Lower leg skin (tissue), 3 donors: ENCODE results near the gene CLMP.

Experiments used
- POLR2A ChIP-seq, 2 donors: fragments of 450-650 bp; IDR thresholded peaks; one replicate each; pipeline ENCODE4 v1.6.1; 2016 to 2017; ENCODE audit warnings: antibody characterized with exemption in 2 of 2, mild to moderate bottlenecking in 1 of 2, moderate library complexity in 1 of 2
- TF ChIP-seq, protein P1 (sequence below), 3 donors: fragments of 450-650 bp; IDR thresholded peaks; one replicate each; pipeline ENCODE4 v1.5.1; 2016; ENCODE audit warnings: antibody characterized with exemption in 3 of 3, mild to moderate bottlenecking in 3 of 3, moderate library complexity in 2 of 3

DNA sequence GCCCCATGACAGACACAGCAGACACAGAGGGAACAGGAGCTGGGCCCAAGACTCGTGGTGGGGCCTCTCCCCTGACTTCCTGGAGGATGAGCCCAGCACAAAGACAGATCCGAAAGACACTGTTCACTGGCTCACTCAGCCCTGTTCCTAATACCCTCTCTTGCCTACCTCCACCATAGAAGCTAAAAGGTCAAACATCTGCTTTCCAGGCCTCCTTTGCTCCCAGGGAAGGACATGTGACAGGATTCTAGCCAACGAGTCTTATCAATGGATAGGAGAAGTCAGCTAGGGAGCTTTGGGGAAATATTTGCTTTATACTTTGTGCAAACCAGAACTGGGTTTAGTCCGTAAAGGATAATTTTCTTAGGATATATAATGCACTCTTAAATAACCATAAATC lies 8.4 kb upstream of the CLMP start:
- TF ChIP-seq POLR2A (IDR thresholded peaks at IDR 0.05), result no peak
- TF ChIP-seq, protein P1, sequence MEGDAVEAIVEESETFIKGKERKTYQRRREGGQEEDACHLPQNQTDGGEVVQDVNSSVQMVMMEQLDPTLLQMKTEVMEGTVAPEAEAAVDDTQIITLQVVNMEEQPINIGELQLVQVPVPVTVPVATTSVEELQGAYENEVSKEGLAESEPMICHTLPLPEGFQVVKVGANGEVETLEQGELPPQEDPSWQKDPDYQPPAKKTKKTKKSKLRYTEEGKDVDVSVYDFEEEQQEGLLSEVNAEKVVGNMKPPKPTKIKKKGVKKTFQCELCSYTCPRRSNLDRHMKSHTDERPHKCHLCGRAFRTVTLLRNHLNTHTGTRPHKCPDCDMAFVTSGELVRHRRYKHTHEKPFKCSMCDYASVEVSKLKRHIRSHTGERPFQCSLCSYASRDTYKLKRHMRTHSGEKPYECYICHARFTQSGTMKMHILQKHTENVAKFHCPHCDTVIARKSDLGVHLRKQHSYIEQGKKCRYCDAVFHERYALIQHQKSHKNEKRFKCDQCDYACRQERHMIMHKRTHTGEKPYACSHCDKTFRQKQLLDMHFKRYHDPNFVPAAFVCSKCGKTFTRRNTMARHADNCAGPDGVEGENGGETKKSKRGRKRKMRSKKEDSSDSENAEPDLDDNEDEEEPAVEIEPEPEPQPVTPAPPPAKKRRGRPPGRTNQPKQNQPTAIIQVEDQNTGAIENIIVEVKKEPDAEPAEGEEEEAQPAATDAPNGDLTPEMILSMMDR (IDR thresholded peaks at IDR 0.05), result no peak
